ENCODE data around the gene PGC. TPM values are rescaled to one million over a fixed set of nuclear protein-coding genes. Genes with fewer than 3 reads are reported as not detected.

PGC gene
- total RNA-seq (10 to 100 TPM in 1 of 6 donors, 1 to 10 TPM in 5; 1.0 to 24.4 (median 3.2) TPM), polyA plus RNA-seq (10 to 100 TPM in 1 of 2 donors, 1 to 10 TPM in 1; 1.5 to 33.6 TPM)

DNA sequence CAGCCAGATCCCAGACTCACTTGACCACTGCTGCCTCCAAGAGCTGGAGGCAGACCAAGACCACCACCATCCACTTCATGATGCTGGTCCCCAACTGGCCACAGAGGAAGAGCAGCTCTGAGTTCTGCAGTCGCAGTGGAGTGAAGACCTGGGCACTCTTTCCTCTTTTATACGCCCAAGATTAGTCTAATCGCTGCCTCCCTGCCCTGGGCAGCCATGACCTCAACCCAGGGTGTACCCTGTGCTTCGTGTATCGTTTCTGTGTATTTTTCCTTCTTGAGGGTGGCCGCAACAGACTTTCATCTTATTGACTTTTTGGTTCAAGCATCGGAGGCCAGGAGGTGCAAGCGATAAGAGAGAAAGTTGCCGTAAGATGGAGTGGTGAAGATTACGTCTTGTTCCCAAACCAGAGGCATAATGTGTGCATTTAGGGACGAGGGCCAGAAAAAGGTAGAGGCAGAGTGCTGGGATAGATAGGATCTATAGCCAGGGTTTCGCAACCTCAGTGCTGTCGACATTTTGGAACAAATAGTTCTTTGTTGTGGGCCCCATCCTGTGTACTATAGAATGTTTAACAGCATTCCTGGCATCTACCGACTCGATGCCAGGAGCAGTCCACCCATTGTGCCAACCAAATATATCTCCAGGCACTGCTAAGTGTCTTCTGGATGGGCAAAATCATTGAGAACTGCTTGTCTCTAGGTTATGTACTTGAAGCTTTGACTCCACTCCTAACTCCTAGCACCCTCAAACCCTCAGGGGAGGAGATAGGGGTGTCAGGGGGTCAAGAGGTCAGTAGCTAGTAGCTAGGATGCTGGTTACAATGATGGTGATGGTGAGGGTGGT lies at the start of gene PGC:
TSS of gene PGC (minus strand) at position 142 of the 846 bp plus-strand sequence. CDS start at position 79, 63 bp downstream.
- Histone ChIP-seq H3K27ac (no peak within 1 kb of the TSS), H3K4me3 (no peak within 1 kb of the TSS), H3K27me3 (no peaks in the 10 kb centered on the region), H3K4me1 (no peaks in the 10 kb centered on the region), H3K36me3 (no peaks in the 10 kb centered on the region), H3K9me3 (no peaks in the 10 kb centered on the region)
- intact Hi-C loops (cut with DNase I): no loop called here
- TF ChIP-seq, protein P1, sequence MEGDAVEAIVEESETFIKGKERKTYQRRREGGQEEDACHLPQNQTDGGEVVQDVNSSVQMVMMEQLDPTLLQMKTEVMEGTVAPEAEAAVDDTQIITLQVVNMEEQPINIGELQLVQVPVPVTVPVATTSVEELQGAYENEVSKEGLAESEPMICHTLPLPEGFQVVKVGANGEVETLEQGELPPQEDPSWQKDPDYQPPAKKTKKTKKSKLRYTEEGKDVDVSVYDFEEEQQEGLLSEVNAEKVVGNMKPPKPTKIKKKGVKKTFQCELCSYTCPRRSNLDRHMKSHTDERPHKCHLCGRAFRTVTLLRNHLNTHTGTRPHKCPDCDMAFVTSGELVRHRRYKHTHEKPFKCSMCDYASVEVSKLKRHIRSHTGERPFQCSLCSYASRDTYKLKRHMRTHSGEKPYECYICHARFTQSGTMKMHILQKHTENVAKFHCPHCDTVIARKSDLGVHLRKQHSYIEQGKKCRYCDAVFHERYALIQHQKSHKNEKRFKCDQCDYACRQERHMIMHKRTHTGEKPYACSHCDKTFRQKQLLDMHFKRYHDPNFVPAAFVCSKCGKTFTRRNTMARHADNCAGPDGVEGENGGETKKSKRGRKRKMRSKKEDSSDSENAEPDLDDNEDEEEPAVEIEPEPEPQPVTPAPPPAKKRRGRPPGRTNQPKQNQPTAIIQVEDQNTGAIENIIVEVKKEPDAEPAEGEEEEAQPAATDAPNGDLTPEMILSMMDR (IDR thresholded peaks at IDR 0.05): no peak
- ATAC-seq (peak in 2 of 4 donors; percentile 29 to 68), DNase-seq (peak in 1 of 6 donors; percentile 21), FAIRE-seq (no peak)
- WGBS, 2 donors: 55 to 68% methylated on average over 15 of the region's 15 CpGs

DNA sequence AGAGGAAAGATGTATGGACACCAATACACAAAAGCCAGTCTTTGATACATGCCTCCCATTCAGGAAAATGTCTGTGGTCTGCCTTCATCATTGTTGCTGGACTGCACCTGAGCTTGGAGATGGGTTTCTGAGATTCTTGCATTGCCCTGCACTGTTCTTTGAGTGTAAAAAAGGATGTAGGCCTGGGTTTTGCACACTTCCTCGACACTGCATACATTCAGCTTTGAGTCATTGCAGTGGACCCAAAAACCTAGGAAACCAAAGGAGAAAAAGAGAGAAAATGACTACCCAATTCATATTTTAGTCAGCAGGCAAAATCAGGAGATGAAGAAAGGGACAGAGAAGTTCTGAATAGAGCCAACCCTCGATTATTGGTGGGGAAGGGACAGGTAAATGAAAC lies 49.3 kb upstream of the PGC start:
- WGBS, 2 donors: 63 to 90% methylated on average over 2 of the region's 2 CpGs
- FAIRE-seq: no peak
- no peak for ATAC-seq
- intact Hi-C loops (cut with DNase I): no loop called here
- TF ChIP-seq, protein P1 (IDR thresholded peaks at IDR 0.05): no peak
- no peak overlapping the region for H3K27ac ChIP-seq
- no peaks in the 10 kb centered on the region for H3K27me3 ChIP-seq
- no peaks in the 10 kb centered on the region for H3K9me3 ChIP-seq
- no peak for DNase-seq
- no peaks in the 10 kb centered on the region for H3K36me3 ChIP-seq
- no peaks in the 10 kb centered on the region for H3K4me1 ChIP-seq
- H3K4me3 ChIP-seq: no peak overlapping the region

DNA sequence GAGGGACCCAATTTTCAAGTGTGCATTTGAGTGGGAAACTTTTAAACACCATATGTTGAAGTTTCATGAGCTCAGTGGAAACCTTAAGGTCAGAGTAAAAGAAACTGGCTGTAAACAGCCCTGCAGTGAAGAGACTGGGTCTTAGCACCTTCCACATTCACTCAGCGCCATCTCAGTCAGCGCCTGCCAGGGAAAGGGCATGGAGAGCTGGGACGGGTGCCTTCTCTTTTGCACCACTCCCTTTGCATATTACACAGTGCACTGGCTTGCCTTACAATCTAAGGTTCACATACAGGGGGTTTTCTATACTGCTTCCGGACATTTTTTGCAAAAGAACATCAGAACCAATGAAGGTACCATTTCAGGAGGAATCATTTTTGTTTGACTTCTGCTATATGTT lies 44.8 kb upstream of the PGC start:
- intact Hi-C loops (cut with DNase I): no loop called here
- Histone ChIP-seq H3K27me3 (no peaks in the 10 kb centered on the region), H3K27ac (no peak overlapping the region), H3K36me3 (peaks cover 0 to 9% (median 3%) of the 10 kb centered on the region in 3 donors), H3K9me3 (no peaks in the 10 kb centered on the region), H3K4me3 (no peak overlapping the region), H3K4me1 (peaks cover 0 to 5% (median 4%) of the 10 kb centered on the region in 3 donors)
- 84 to 87% methylated on average over 4 of the region's 4 CpGs for WGBS, 2 donors
- TF ChIP-seq, protein P1 (IDR thresholded peaks at IDR 0.05): no peak
- ATAC-seq (no peak), FAIRE-seq (no peak), DNase-seq (no peak)

DNA sequence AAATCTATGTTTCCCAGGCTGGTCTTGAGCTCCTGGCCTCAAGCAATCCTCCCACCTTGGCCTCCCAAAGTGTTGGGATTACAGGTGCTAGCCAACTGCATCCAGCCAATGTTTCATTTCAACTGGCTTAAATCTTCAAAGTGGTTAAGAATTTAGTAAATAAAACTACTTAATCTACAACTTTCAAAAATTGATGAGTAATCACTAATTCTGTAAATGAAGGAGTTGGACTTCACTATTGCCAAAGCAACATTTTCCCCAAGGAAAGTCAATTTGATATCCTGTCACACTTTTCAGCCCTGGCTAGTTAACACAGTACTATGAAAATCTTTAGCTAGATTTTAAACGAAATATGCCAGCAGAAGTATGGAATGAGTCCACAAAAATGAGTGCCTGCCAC lies 44.1 kb upstream of the PGC start:
- 54% methylated on average over 1 of the region's 1 CpG for WGBS, 2 donors
- Histone ChIP-seq H3K27me3 (no peaks in the 10 kb centered on the region), H3K9me3 (no peaks in the 10 kb centered on the region), H3K4me1 (peaks cover 0 to 5% (median 4%) of the 10 kb centered on the region in 3 donors), H3K27ac (no peak overlapping the region), H3K36me3 (peaks cover 0 to 9% (median 3%) of the 10 kb centered on the region in 3 donors), H3K4me3 (no peak overlapping the region)
- no peak for ATAC-seq
- no peak for DNase-seq
- TF ChIP-seq, protein P1 (IDR thresholded peaks at IDR 0.05): no peak
- intact Hi-C loops (cut with DNase I): no loop called here
- no peak for FAIRE-seq

DNA sequence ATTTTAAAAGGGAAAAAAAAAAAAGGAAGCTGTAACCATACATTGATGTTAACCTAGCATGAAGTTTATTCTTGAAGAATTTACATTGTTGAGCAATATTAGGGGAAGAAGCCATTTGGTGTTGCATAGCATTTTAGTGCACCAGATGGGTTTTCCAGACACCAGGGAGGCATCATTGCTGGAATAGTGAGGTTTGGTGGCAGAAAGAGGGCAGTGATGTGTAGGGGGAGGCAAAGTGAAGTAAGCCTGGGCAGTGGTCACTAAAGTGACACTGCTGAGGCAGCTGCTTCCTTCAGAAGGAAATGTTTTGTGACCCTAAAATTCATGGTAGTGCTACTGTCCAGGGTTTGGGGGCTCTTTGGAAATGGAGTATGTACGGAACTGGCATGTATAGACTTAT lies 42.8 kb upstream of the PGC start:
- H3K27ac ChIP-seq: no peak overlapping the region
- ATAC-seq (no peak), FAIRE-seq (no peak), DNase-seq (no peak)
- H3K4me1 ChIP-seq: peaks cover 9 to 14% (median 11%) of the 10 kb centered on the region in 3 donors
- TF ChIP-seq, protein P1 (IDR thresholded peaks at IDR 0.05): no peak
- no peak overlapping the region for H3K4me3 ChIP-seq
- H3K9me3 ChIP-seq: no peaks in the 10 kb centered on the region
- WGBS, 2 donors: 100% methylated on average over 1 of the region's 1 CpG
- H3K27me3 ChIP-seq: no peaks in the 10 kb centered on the region
- intact Hi-C loops (cut with DNase I): no loop called here
- H3K36me3 ChIP-seq: peaks cover 0 to 9% (median 3%) of the 10 kb centered on the region in 3 donors

Measured in pancreas (tissue), 10 donors.